RWPE1 (cell line): ENCODE measurements around the gene ERFL.

ENCODE experiments used
- CTCF ChIA-PET: fragments of 350-600 bp; sonication (Branson Sonifier 250); formaldehyde crosslinking; extraction: SDS; loops from one replicate; lab custom pipeline; 2021; lab: Yijun Ruan, JAX
- POLR2A ChIA-PET: fragments of 400-600 bp; formaldehyde crosslinking; extraction: SDS; loops from one replicate; lab custom pipeline; 2020; ENCODE audit warnings: antibody characterized with exemption; ENCODE audit not compliant: low non-redundant PET; lab: Yijun Ruan, JAX
- DNase-seq: peaks from one replicate; pipeline ENCODE4 v3.0.0; 2012; ENCODE audit warnings: low spot score
- H3K27ac ChIP-seq: fragments of 450-650 bp; 2 replicates; pipeline ENCODE4 v1.5.1; 2017
- CTCF ChIP-seq: fragments of 450-650 bp; conservative IDR thresholded peaks from 2 replicates; pipeline ENCODE4 v1.5.1; 2017; ENCODE audit warnings: low read depth, mild to moderate bottlenecking

The ERFL gene

GRCh38 chr19:41861846-41862245 is 66.4 kb downstream of the ERFL start:
- H3K27ac ChIP-seq: peak overlapping the region; percentile 64
- POLR2A ChIA-PET: no interaction called here
- no peak for DNase-seq
- TF ChIP-seq CTCF: no peak
- CTCF ChIA-PET: no interaction called here

GRCh38 chr19:41861116-41861768 is 67.0 kb downstream of the ERFL start:
- CTCF ChIA-PET: no interaction called here
- no peak for TF ChIP-seq CTCF
- POLR2A ChIA-PET: no interaction called here
- DNase-seq: no peak
- peak overlapping the region; percentile 91 for H3K27ac ChIP-seq

- ChIA-PET POLR2A (interaction anchor here (0.8 to 1.4 kb wide), 2 partner anchors 12 to 22 kb away, joined by 4 to 5 read pairs; no protein-coding TSS in a partner anchor), CTCF (interaction anchor here (0.7 kb wide), 1 partner anchor 23 kb away, joined by 3 read pairs; no protein-coding TSS in a partner anchor)
- peak overlapping the region; percentile 91 for H3K27ac ChIP-seq
- no peak for DNase-seq
- no peak for TF ChIP-seq CTCF
Measured at GRCh38 chr19:41860419-41861115, 67.7 kb downstream of the ERFL start.

GRCh38 chr19:41859618-41860418 is 68.4 kb downstream of the ERFL start, which contains the start of gene RPS19:
Gene RPS19, plus strand, starts transcription at chr19:41860255. Its CDS starts 520 bp downstream, at chr19:41860775.
- ChIA-PET CTCF (interaction anchor here (0.6 to 1.3 kb wide), 5 partner anchors 8 to 97 kb away, joined by 3 to 4 read pairs (median 3); partner anchors contain the start of genes DMRTC2 and LYPD4), POLR2A (interaction anchor here (0.7 to 1.4 kb wide), 4 partner anchors 13 to 171 kb away, joined by 3 to 5 read pairs (median 4); partner anchors contain the start of gene RABAC1)
- TF ChIP-seq CTCF: peak; percentile 65
- DNase-seq: peak; percentile 98
- H3K27ac ChIP-seq: peak within 1 kb of the TSS; percentile 91

- ChIA-PET POLR2A (interaction anchor here (0.7 to 1.2 kb wide), 2 partner anchors 100 to 170 kb away, joined by 3 to 5 read pairs; partner anchors contain the start of gene RABAC1), CTCF (interaction anchor here (0.9 to 1.3 kb wide), 3 partner anchors 14 to 98 kb away, joined by 3 to 4 read pairs (median 3); partner anchors contain the start of genes DMRTC2 and LYPD4)
- no peak for DNase-seq
- peak overlapping the region; percentile 91 for H3K27ac ChIP-seq
- TF ChIP-seq CTCF: no peak
Measured at GRCh38 chr19:41859213-41859617, 69.0 kb downstream of the ERFL start.
